ENCODE measurements around the gene SMIM3.
"Not testable (repeated sequence)": the region's sequence is repeated elsewhere in the genome, so short reads cannot be mapped to it uniquely, and the experiment has no call there.

Gene SMIM3, protein sequence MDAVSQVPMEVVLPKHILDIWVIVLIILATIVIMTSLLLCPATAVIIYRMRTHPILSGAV

DNA sequence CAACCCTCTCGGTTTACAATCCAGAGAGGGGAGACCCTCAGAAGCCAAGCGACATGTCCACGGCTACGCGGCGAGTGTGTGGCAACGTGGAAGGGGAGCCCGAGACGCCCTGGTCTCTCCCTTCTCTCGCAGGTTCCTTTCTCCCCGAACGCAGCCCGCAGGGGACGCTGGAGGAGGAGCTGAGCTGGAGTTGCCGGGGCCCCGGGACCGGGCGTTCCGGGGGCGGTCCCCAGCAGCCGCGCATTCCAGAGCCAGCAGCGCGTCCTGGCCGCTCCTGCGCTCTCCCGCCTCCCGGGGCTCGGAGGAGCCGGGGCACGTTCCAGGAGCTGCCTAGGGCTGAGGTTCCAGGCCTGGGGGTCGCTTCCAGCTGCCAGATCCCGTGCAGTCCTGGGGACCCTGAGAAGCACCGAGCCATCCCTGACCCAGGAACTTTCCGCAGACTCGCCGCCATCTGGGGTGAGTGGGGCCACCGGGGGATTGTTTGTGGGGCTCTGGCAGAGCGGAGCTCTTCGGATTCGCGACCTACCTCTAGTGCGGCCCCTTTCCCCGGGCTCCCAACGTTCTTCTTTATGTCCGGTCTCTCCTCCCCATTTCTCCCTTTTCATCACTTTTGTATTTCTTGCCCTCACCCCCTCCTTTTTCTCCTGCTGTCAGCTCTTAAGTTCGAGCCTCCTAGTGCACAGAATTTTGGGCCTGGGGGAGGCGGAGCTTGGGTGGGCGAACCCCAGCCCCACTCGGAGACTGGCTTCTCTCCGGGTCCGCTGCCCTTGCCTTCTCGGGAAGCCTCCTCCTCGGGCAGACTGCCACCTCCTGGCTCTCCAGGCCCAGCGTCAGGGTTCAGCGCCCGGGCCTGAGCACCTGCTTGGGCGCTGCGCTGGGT lies at the start of gene SMIM3:
Gene SMIM3 (plus strand): TSS at position 241 of the 880 bp plus-strand sequence. CDS start 16,684 bp downstream, outside the sequence.
- DNase-seq (ENCODE audit: low read depth, low spot score), result no peak

DNA sequence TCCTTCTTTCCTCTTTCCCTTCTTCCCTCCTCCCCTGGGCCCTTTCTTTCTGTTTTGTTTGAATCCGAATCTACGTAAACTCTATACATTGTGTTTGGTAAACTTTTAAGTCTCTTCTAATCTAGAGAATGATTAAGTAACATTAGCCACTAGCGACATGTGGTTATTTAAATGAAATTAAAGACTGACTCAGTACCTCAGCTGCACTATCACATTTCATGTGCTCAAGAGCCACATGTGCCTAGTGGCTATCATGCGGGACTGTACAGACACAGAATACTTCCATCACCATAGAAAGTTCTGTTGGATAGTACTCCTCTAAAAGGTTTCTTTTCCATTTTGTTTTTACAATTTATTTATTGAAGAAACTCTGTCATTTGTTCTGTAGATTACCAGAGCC lies 48.7 kb upstream of the SMIM3 start:
- no peak for DNase-seq (ENCODE audit: low read depth, low spot score)

DNA sequence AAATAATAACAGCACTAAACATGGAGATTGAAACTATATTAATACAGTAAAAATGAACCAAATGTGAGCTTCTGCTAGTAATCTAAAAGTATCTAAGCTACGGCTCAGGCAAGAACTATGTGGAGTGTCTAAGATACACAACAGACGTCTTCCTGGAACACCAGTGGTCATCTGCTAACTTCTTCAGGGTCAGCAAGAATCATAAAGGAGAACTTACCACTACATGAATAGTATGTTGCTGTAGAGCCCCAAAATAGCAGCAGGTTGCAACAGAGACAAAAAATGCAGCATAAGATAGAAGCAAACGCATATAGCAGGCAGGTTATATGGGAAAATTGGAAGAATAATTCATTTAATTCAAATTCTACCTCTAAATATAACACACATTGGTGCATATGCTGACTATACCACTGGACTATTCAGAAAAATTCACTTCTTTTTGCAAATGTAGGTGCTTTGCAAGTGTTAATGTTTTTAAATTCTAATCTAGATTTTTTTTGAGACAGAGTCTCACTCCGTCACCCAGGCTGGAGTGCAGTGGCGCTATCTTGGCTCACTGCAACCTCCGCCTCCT lies 46.8 kb upstream of the SMIM3 start:
- no peak for DNase-seq (ENCODE audit: low read depth, low spot score)

DNA sequence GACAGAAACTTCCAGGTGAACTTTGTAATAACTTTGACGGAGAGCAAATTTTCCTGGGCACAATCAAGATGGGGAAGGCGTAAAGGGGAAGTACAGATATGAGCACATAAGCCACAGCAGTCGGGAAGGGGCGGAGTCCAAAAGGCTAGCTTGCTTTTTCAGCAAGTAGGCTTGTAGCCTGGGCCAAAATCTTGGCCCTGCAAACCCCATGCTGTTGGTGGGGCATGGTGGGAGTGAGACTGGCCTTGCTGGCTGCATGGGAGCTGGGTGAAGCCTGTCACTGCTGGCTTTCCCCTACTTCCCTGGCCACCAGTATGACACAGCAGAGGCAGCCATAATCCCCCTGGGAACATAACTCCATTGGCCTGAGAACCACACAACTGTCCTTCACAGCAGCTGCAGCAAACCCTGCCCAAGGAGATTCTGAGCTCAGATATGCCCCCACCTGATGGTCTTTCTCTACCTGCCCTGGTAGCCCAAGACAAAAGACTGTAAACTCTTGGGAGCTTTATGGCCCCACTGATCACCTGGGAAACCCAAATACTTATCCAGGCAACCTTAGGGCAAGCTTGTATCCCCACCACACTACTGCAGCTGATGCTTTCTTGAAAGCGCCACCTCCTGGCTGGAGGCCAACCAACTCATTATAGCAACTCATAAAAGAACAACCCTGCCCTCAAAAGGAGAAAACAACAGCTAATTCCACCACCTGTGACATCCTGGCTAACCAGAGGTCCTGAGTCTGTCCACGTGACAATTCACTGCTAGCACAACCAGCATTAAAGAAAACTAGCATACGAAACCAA lies 43.8 kb upstream of the SMIM3 start:
- DNase-seq (ENCODE audit: low read depth, low spot score), result no peak

DNA sequence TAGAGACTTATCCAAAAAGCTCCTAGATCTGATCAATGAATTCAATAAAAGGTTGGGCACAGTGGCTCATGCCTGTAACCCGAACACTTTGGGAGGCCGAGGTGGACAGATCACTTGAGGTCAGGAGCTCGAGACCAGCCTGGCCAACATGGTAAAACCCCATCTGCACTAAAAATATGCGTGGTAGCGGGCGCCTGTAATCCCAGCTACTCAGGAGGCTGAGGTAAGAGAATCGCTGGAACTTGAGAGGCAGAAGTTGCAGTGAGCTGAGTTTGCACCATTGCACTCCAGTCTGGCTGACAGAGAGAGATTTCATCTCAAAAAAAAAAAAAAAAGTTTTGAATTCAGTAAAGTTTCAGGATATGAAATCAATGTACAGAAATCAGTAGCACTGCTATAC lies 39.7 kb upstream of the SMIM3 start:
- no peak for DNase-seq (ENCODE audit: low read depth, low spot score)

DNA sequence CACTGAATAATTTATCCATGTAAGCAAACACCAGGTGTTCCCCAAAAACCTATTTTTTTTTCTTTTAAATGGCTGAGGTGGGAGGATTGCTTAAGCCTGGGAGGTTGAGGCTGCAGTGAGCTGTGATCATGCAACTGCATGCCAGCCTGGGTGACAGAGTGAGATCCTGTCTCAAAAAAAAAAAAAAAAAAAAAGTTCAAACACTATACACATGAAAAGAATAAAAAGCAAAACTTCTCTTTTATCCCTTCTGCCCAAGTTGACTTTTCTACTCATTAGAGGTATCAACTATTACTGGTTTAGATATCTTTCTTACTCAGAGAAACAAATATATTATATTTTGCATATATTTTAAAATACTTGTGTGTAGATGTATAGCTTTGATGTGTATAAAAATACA lies 37.6 kb upstream of the SMIM3 start:
- no peak for DNase-seq (ENCODE audit: low read depth, low spot score)

DNA sequence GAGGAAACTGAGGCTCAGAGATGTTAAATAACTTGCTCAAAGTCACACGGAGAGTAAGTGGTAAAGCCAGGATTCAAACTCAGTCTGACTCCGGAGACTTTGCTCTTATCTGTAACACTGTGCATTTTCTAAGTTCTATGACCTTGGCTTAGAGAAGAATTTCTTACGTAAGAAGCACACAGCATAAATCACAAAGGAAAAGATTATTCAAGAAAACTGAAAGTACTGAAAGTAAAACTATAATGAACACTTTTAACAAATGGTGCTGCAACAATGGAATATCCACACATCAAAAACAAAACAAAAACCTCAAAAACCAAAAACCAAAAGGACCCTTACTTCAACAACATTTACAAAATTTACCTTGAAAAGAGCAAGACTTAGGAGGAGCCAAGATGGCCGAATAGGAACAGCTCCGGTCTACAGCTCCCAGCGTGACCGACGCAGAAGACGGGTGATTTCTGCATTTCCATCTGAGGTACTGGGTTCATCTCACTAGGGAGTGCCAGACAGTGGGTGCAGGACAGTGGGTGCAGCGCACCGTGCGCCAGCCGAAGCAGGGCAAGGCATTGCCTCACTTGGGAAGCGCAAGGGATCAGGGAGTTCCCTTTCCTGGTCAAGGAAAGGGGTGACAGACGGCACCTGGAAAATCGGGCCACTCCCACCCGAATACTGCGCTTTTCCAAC lies 36.0 kb upstream of the SMIM3 start:
- not testable (repeated sequence) for DNase-seq (ENCODE audit: low read depth, low spot score)

DNA sequence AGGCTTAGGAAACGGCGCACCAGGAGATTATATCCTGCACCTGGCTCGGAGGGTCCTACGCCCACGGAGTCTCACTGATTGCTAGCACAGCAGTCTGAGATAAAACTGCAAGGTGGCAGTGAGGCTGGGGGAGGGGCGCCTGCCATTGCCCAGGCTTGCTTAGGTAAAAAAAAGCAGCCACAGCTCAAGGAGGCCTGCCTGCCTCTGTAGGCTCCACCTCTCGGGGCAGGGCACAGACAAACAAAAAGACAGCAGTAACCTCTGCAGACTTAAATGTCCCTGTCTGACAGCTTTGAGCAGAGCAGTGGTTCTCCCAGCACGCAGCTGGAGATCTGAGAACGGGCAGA lies 35.4 kb upstream of the SMIM3 start:
- not testable (repeated sequence) for DNase-seq (ENCODE audit: low read depth, low spot score)

DNA sequence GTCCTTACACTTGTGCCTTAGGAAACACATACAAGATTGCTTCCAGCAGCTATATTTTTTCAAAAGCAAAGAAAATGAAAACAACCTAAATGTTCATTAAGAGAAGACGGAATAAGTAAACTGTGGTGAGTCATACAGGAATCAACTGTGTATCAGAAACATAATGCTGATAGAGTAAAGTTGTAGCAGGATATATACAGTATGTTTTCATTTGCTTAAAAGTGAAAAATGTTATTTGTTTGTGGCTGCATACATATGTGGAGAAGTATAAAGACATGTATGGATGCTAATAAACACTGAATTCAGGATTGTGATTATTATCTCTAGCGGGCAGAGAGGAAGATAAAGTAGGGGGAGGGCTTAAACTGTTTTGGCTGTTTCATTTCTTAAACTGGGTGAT lies 28.1 kb upstream of the SMIM3 start:
- DNase-seq (ENCODE audit: low read depth, low spot score), result no peak

DNA sequence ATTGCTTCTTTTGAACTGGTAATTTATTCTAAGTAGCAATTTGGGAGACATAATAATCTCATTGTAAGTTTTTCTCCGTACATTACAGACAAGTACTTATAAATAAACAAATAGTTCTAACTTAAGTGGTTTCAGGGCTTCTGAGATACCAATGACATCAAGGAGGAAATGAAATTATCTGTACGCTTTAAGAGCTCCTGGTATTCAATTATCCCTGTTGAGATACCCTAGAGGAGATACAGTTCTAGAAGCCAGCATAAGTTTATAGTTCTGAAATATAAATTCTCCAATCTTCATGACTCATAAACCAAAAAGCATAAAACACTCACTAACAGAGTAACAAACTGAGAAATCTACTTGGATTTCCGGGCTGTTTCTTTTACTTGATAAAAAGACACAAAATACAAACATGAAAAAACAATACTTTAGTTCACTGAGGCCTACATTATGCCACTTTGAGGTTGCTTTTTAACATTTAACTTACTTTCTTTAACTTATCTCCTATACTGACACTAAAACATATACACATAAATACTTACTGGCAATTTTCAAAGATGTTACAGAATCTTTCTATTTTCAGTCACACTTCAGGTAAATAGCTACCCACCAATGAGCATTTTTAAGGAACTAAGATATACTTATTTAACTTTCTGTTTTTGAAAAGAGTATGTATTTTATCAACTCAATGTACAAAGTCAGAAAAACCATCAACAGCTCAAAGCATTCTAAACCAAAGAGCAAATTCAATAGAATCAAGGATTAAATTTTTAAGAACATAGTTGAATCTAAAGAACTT lies 27.3 kb upstream of the SMIM3 start:
- DNase-seq (ENCODE audit: low read depth, low spot score), result no peak

DNA sequence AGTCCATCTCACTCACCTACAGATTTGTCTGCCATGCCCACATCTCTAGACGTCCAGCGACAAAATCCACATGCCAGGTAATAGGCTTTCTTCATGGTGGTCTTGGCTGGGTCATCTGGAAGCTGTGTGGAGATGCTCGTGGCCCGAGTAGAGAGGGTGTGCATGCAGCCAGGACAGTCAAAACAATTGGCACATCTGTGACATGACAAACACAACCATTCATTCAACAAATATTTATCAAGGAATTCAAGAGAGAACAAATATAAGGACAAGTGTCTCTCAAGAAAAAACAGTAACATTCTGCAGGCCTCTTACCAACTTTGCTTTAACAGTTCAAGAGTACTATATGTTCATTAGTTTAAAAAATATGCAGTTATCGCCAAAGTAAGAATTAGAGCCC lies 25.1 kb upstream of the SMIM3 start:
- DNase-seq (ENCODE audit: low read depth, low spot score), result no peak

DNA sequence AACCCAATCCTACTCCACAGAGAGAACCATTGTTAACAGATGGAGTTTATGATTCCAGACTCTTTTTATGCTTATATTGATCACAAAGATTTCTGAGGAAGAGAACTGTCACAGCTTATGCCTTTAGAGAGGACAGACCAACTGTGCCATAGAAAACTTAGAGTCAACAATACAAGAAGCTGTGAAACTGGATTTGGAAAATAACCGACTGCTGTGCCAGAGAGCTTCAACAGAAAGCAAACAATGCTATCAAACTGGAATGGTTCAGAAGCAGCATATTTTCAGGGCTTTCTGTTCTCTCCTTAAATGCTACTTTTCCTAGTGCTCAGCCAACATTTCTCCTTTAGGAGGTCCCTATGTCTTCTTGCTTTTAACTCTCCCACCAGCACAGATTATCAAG lies 24.7 kb upstream of the SMIM3 start:
- no peak for DNase-seq (ENCODE audit: low read depth, low spot score)

DNA sequence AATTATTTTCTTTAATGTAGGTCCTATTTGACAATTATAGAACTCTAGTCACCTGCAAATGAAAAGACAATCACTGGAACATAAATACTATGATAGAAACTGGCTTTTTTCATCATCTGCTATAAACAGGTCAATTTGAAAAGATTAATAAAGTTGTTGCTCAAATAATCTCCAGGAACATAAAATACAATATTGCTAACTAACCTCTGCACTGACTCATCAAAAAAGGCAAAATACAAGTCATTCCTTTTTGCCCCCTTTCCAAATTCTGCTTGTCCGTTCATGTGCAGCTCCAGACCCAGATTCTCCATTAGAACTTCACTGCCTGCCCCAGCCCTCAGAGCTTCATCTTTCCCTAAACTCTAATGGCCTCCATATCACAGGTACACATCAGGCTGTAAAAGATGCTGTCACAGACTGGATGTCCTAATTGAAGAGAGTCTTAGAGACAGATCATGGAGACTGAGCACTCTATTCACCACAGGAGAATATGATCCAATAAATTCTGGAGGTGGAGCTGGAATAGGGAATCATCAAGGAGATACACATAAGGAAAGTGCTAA lies 21.4 kb upstream of the SMIM3 start:
- no peak for DNase-seq (ENCODE audit: low read depth, low spot score)

DNA sequence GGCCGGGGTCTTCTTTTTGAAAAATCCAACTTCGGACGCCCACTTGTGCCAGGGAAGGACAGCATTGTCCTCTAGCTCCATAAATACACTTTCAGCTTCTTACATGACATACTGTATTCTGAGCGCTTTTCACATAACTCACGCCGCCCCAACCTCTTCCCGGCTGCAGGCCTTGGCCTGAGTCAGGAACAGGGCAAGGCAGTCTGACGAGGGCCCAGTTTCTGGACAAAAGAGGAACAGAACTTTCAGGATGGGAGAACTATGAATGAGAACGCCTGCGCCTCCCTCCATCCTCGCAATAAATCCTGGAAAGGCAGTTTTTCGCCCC lies 20.4 kb upstream of the SMIM3 start:
- no peak for DNase-seq (ENCODE audit: low read depth, low spot score)

DNA sequence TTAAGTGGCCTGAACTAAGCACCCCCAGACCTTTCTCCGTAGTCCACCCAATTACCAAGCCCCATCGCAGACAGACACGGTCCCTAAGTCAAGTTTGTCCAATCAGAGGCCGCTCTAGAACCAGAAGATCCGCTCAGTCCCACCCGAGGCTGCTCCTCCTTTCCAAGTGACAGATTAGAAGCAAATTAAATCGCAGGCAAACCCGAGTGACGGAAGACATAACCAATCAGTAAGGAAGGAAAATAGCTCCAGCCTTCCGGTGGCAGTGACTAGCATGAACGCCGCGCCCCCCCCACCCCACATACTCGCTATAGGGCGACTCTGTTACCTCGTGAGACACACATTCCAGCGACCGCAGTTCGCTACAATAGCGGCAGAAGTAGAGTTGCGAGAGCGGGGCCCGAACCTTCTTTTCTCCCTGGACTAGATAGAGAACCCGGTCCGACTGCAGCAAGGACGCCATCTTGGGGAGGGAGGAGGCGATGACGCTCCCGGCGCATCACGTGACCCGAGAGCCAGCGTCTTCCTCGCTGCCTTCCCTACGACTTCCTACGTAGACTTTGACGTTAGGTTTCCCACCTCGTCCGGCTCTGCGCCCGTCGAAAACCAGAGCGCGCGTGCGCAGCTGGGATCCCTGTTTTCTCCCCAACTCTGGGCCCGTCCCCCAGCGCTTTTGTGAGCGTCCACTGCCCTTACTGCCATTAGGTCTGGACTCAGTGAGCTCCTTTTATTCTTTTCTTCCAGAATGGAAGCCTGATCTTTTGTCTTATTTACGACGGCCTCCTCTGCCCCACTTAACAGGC lies 19.8 kb upstream of the SMIM3 start, which contains the start of gene DCTN4:
Gene DCTN4 (minus strand): TSS at position 487 of the 803 bp plus-strand sequence. CDS start 24 bp downstream, at position 463.
- peak; percentile 98 for DNase-seq (ENCODE audit: low read depth, low spot score)

DNA sequence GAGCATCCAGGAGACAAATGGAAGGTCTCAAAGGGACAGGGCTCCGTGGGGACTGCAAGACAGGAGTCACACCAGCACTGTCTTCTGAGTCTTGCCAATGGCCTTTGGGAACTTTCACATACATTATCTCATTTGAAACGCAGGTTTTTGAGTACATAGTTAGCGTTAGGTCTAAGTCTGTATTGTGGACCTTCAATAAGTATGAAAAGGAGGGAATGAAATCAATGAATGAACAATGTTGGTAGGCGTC lies 19.3 kb upstream of the SMIM3 start:
- no peak for DNase-seq (ENCODE audit: low read depth, low spot score)

DNA sequence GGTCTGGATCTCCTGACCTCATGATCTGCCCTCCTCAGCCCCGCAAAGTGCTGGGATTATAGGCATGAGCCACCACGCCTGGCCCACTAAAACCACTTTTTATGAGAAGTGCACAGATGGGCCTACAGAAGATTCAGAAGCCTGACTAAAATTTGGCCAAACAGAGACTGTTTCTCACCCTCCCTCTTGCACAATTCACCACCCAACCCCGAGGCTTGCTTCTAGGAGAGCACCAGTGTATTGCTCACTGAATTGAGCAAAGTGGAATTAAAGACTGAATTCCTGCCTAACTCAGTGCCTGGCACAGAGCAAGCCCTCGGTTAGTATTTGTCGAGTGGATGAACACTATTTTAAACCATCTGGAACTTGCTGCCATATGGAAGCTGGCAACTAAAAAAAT lies 16.3 kb upstream of the SMIM3 start:
- DNase-seq (ENCODE audit: low read depth, low spot score), result no peak

DNA sequence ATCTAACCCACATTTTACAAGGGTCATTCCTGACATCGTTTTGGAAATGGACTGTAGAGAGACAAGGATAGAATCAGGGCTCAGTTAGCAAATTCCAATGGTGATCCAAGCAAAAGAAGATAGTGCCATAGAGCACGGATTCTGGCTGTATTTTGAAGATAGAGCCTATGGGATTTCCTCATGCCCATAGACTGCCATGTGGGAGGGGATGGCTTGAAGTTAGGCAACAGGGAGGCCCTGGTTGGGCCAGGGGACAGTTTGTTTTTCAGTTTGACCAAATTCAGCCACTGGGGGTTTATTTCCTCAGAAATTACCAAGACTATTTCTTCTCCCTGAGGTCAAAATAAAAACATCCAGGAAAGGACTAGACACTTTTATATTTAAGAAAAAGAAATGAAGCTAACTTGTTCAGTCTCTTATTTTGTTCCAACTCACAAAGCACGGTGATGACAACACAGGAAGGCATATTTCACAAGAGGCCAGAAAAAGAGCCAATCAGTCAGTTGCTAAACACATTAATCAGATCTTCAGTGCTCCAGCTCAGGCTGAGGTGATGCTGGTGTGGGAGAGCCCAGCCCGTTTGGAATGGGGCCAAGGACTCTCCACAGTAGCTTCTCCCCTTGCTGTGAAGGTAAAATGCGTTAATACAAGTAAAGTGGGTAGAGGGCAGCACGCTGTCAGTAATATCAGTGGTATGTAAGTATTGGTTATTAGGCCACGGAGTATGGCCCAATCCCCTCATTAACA lies 15.4 kb upstream of the SMIM3 start:
- DNase-seq (ENCODE audit: low read depth, low spot score), result no peak

DNA sequence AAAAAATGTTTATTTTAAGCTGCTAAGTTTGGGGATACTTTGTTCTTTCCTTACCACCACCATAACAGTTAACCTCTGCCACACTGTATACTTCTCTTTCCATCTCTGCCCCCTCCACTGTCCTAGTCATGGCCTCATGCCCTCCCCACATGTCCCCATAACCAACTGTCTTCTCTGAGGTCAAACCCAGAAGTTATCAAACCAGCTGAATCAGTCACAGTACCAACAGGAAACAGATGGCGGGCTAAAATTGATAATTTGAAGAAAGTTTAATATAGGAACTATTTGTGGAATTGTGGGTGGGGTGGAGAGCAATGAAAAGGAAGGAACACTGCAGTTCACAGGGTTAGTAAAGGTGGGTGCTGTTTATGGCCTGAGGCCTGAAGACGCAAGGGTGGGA lies 14.0 kb upstream of the SMIM3 start:
- no peak for DNase-seq (ENCODE audit: low read depth, low spot score)
